Activated CD4-positive, alpha-beta T cell treated with anti-CD3 and anti-CD28 coated beads for 36 hours (primary cell): ENCODE data around the gene MED12L. TPM values are rescaled to one million over a fixed set of nuclear protein-coding genes. Genes with fewer than 3 reads are reported as not detected.

Source experiments
- ATAC-seq: fragments of 200-7000 bp; cut with Tn5 transposase; one replicate; pipeline ENCODE4 v1.10.0; 2021; ENCODE audit warnings: mild to moderate bottlenecking, moderate library complexity
- CTCF ChIA-PET: fragments of 350-600 bp; sonication (Branson Sonifier 250); formaldehyde crosslinking; loops from one replicate; lab custom pipeline; 2021; ENCODE audit warnings: antibody characterized with exemption; lab: Charles Lee
- POLR2A ChIA-PET: fragments of 350-600 bp; sonication (Branson Sonifier 250); formaldehyde crosslinking; loops from one replicate; lab custom pipeline; 2021; ENCODE audit warnings: antibody characterized with exemption, inconsistent platforms; lab: Charles Lee
- DNase-seq: peaks from one replicate; pipeline ENCODE4 v3.0.0-alpha.2; 2020
- H3K27ac Mint-ChIP-seq: one replicate; pipeline ENCODE4 v1.8.0; 2021; ENCODE audit warnings: mixed read lengths
- H3K27me3 Mint-ChIP-seq: one replicate; pipeline ENCODE4 v1.8.0; 2021; ENCODE audit warnings: mixed read lengths
- H3K36me3 Mint-ChIP-seq: one replicate; pipeline ENCODE4 v1.8.0; 2021; ENCODE audit warnings: low read depth, mixed read lengths
- H3K4me1 Mint-ChIP-seq: one replicate; pipeline ENCODE4 v1.8.0; 2021; ENCODE audit warnings: mixed read lengths
- H3K4me3 Mint-ChIP-seq: one replicate; pipeline ENCODE4 v1.8.0; 2021; ENCODE audit warnings: mild to moderate bottlenecking, moderate library complexity, mixed read lengths
- H3K9me3 Mint-ChIP-seq: one replicate; pipeline ENCODE4 v1.8.0; 2021; ENCODE audit warnings: low read depth, mixed read lengths
- intact Hi-C, 2 experiments: fragments of 100-400 bp; cut with DNase I in 1 of 2; cut with micrococcal nuclease in 1 of 2; formaldehyde crosslinking; loops; one replicate each; pipeline versions ENCODE4 v1.14.2 to v1.15.1; 2022 to 2024; cut with DNase I, micrococcal nuclease
- total RNA-seq, 2 experiments: library from RNA; stranded (reverse); gene quantifications; one replicate each; pipeline ENCODE4 v1.2.3, GENCODE V29; 2021

MED12L gene
- total RNA-seq, 2 experiments from 2014 or later, result 2.4 to 3.0 TPM

DNA sequence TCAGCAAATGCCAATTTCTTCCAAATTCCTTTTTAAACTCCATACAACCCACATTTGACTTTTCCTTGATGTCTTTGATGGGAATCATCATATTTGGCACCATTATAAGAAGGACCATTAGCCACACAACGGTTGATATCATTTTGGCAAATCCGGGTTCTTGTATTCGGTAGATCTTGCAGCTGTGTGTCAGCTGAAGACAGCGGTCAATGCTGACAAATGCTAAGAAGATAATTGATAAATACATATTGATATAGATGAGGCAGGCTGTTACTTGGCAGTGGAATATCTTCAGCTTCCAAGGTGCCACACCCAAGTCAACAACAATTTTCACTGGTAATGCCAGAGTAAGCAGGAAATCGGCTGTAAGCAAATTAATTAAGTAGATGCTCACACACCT lies 113.4 kb downstream of the MED12L start:
- H3K9me3 Mint-ChIP-seq, result peaks cover 3% of the 10 kb centered on the region
- ATAC-seq, result no peak
- intact Hi-C loops, result loop anchor here (1.0 kb wide), 2 partner anchors 8 to 28 kb away; no protein-coding TSS in a partner anchor
- DNase-seq, result no peak
- peaks cover 40% of the 10 kb centered on the region for H3K4me1 Mint-ChIP-seq
- no peaks in the 10 kb centered on the region for H3K27me3 Mint-ChIP-seq
- ChIA-PET POLR2A (no interaction called here), CTCF (interaction anchor here (1.2 to 1.4 kb wide), 2 partner anchors 30 to 111 kb away, joined by 3 to 5 read pairs; no protein-coding TSS in a partner anchor)
- H3K36me3 Mint-ChIP-seq, result peaks cover 53% of the 10 kb centered on the region
- peak overlapping the region; percentile 93 for H3K27ac Mint-ChIP-seq
- H3K4me3 Mint-ChIP-seq, result peak overlapping the region; percentile 83

DNA sequence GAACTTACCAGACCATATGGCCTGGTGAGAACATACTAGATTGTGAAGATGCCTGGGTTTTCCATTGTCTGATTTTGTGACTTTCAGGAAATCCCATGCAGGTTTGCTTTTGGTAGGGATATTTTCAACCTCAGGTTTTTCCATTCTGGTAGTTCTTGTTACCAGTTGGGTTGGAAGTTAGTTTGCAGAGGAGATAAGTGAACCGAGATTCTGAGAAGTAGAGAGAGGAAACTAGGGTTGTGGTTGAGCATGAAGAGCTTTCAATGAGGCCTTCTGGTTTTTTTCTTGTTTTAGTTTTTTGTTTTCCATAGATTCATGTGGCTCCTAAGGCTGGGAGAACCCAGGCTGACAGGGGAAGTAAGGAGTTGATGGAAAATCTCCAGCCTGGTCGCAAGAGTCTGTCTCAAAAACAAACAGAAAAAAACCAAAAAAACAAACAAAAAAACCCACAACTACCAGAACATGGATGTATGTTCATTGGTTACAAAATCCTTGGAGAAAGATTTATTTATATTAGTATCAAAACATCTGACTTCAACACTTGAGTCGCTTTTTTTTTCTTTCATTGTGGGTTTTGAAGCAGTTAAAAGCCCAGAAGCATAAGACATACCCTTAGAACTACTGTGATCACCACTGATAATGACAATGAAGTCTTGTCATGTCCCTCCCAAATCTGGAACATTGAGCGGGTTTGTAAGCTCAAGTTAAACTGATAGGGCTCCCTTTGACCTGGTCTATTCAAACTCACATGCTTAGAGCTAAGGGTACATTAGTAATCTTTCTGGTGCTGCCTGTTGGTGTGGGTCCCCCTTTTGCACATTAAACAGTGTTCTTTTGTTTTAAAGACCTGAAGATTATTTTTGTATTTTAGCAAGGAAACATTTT lies 114.3 kb downstream of the MED12L start:
- ATAC-seq (no peak), DNase-seq (no peak)
- no peaks in the 10 kb centered on the region for H3K27me3 Mint-ChIP-seq
- peak overlapping the region; percentile 83 for H3K4me3 Mint-ChIP-seq
- peaks cover 46% of the 10 kb centered on the region for H3K4me1 Mint-ChIP-seq
- ChIA-PET POLR2A (interaction anchor here (0.6 to 1.6 kb wide), 7 partner anchors 8 to 1306 kb away, joined by 3 to 8 read pairs (median 3); no protein-coding TSS in a partner anchor), CTCF (interaction anchor here (0.7 to 3.6 kb wide), 5 partner anchors 10 to 32 kb away, joined by 3 to 14 read pairs (median 8); no protein-coding TSS in a partner anchor)
- peaks cover 3% of the 10 kb centered on the region for H3K9me3 Mint-ChIP-seq
- H3K36me3 Mint-ChIP-seq, result peaks cover 49% of the 10 kb centered on the region
- intact Hi-C loops, result loop anchor here (1.0 to 10.0 kb wide), 6 partner anchors 8 to 1963 kb away; partner anchors contain the start of genes RAP2B (in 1 of the 2), SELENOT (in 1 of the 2) and TSC22D2 (in 1 of the 2)
- H3K27ac Mint-ChIP-seq, result peak overlapping the region; percentile 93

DNA sequence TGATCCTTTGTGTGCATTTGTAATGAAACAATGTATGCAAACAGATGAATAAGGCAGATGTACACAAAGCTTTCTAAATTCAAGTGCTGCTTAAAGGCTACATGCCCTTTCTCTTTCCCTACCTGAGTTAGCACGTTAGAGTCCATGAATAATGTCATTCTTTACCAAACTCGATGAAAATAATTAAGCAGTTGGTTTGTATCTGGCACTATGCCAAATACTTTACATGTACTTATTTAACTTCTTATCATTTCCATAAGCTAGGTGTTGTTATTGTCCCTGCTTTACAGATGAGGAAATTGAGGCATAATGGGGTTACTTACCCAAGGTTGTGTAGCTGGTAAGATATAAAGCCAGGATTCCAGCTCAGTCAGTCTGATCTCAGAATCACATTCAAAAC lies 115.1 kb downstream of the MED12L start:
- no peaks in the 10 kb centered on the region for H3K27me3 Mint-ChIP-seq
- H3K4me1 Mint-ChIP-seq, result peaks cover 53% of the 10 kb centered on the region
- H3K36me3 Mint-ChIP-seq, result peaks cover 49% of the 10 kb centered on the region
- intact Hi-C loops, result loop anchor here (2.0 to 10.0 kb wide), 4 partner anchors 596 to 1962 kb away; partner anchors contain the start of genes RAP2B (in 1 of the 2), SELENOT (in 1 of the 2) and TSC22D2 (in 1 of the 2)
- no peak for ATAC-seq
- ChIA-PET CTCF (interaction anchor here (0.6 to 3.6 kb wide), 9 partner anchors 9 to 127 kb away, joined by 3 to 14 read pairs (median 3); no protein-coding TSS in a partner anchor), POLR2A (interaction anchor here (0.5 to 1.6 kb wide), 10 partner anchors 9 to 1305 kb away, joined by 3 to 8 read pairs (median 3); no protein-coding TSS in a partner anchor)
- peak overlapping the region; percentile 83 for H3K4me3 Mint-ChIP-seq
- no peak for DNase-seq
- peak overlapping the region; percentile 93 for H3K27ac Mint-ChIP-seq
- H3K9me3 Mint-ChIP-seq, result peaks cover 3% of the 10 kb centered on the region

DNA sequence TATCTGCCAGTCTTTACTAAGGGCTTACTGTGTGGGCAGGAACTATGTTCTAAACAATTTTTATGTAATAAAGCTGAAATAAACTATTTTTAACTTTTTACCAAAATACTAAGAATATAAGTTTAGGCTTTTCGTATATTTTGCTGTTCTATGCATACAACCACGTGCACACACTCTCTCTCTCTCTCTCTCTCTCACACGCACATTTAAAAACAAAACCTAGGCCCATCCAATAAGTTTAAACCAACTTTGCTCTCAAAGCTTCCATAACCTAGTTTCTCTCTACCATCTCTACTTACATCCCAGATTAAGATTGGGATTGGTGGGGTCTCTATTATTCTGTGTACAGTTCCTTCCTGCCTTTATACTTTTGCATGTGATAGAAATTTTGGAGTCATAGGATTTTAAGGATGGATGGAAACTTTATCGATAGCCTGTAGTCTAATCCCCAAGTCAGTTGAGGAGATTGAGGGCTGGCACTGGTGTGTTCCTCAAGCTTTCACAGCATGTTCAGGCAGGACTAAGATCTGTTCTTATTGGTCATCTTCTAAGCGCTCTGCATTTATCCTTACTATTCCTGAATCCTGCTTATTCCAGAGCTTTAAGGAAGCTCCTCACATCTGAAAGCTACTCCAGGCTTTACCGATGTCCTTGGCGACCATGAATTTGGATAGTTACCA lies 115.7 kb downstream of the MED12L start:
- Mint-ChIP-seq H3K36me3 (peaks cover 45% of the 10 kb centered on the region), H3K4me3 (peak overlapping the region; percentile 83), H3K27ac (peak overlapping the region; percentile 93), H3K9me3 (peaks cover 3% of the 10 kb centered on the region), H3K4me1 (peaks cover 56% of the 10 kb centered on the region), H3K27me3 (no peaks in the 10 kb centered on the region)
- DNase-seq, result no peak
- ChIA-PET CTCF (interaction anchor here (0.6 to 3.6 kb wide), 11 partner anchors 9 to 127 kb away, joined by 3 to 14 read pairs (median 3); no protein-coding TSS in a partner anchor), POLR2A (interaction anchor here (0.5 to 1.6 kb wide), 7 partner anchors 8 to 599 kb away, joined by 3 to 6 read pairs (median 3); no protein-coding TSS in a partner anchor)
- intact Hi-C loops, result loop anchor here (2.0 to 10.0 kb wide), 4 partner anchors 596 to 1961 kb away; partner anchors contain the start of genes RAP2B (in 1 of the 2), SELENOT (in 1 of the 2) and TSC22D2 (in 1 of the 2)
- no peak for ATAC-seq

DNA sequence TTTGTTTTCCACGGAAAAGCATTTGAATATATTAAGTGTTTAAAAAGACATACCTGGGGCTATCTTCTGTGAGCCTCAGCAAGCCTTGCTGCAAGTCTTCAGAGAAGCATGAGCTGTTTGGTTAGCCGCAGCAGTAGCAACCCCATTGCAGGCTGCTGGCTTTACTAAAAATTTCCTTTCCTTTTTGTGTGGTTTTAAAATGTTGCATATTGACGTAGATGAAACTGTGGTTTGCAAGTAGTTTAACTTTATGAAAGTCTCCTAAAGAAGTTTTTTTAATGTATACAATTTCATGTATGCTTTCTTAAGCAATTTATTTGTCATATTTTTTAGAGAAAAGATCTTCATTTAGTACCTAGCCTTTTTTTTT lies 117.6 kb downstream of the MED12L start, which contains the start of gene GPR171:
TSS of gene GPR171 (minus strand) at position 166 of the 370 bp plus-strand sequence. CDS start 3,830 bp downstream, outside the sequence.
- intact Hi-C loops, result loop anchor here (1.0 to 10.0 kb wide), 15 partner anchors 12 to 1959 kb away; partner anchors contain the start of genes EIF2A (in 1 of the 2), GPR87 (in 1 of the 2), RAP2B (in 1 of the 2) and SELENOT (in 1 of the 2)
- ChIA-PET POLR2A (interaction anchor here (0.6 to 1.2 kb wide), 11 partner anchors 22 to 1471 kb away, joined by 3 to 14 read pairs (median 5); no protein-coding TSS in a partner anchor), CTCF (interaction anchor here (0.6 to 3.6 kb wide), 8 partner anchors 11 to 465 kb away, joined by 3 to 11 read pairs (median 4); no protein-coding TSS in a partner anchor)
- peak within 1 kb of the TSS; percentile 96 for H3K27ac Mint-ChIP-seq
- no peaks in the 10 kb centered on the region for H3K27me3 Mint-ChIP-seq
- peak; percentile 66 for ATAC-seq
- peaks cover 63% of the 10 kb centered on the region for H3K4me1 Mint-ChIP-seq
- peak; percentile 82 for DNase-seq
- peaks cover 40% of the 10 kb centered on the region for H3K36me3 Mint-ChIP-seq
- peaks cover 3% of the 10 kb centered on the region for H3K9me3 Mint-ChIP-seq
- H3K4me3 Mint-ChIP-seq, result peak within 1 kb of the TSS; percentile 83

DNA sequence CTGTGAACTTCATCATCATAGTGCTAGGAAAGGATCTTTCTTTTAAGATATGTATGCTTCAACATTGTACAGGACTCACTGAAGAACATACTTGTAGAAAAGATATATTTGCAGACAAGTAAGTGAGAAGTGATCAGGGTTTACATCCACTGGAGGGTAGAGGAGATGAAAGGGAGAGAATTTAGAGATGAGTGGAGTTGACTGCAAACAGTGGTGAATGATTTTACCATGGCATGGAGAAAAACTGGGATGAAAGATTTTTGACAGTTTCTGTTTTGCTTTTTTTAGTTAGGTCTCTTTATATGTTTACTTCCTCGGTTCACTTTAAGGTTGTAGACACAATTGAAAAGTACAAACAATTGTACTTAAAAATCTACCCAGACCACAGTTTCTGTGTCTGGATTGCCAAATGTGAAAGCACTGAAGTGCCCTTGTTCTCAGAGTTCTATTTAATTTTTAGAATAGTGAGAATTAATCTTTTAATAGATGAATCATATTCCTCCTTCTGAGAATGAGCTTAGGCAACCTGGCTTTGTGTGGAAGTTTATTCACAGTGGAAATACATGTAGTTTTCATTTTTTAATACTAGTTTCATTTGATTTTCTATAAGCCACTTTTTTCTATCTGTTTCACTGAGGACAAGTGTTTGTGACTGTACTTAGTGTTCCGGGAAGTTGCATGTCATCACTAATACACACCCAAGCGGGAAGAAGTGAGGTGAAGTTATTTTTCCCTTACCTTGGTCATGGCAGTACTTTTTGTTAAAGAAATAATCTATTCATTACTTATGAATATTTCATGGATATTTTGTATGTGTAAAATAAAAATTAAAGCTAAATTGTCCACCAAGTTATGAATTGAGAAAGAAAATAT lies 119.3 kb downstream of the MED12L start:
- Mint-ChIP-seq H3K4me3 (peak overlapping the region; percentile 59), H3K4me1 (peaks cover 62% of the 10 kb centered on the region), H3K27me3 (no peaks in the 10 kb centered on the region), H3K9me3 (no peaks in the 10 kb centered on the region), H3K27ac (peak overlapping the region; percentile 96), H3K36me3 (peaks cover 23% of the 10 kb centered on the region)
- ChIA-PET CTCF (interaction anchor here (0.6 to 1.1 kb wide), 8 partner anchors 15 to 101 kb away, joined by 3 to 4 read pairs (median 3); no protein-coding TSS in a partner anchor), POLR2A (interaction anchor here (0.5 to 1.0 kb wide), 4 partner anchors 9 to 1038 kb away, joined by 3 to 6 read pairs (median 3); no protein-coding TSS in a partner anchor)
- no peak for DNase-seq
- peak; percentile 14 for ATAC-seq
- intact Hi-C loops, result loop anchor here (1.0 to 10.0 kb wide), 10 partner anchors 78 to 1958 kb away; partner anchors contain the start of genes GPR87 (in 1 of the 2), RAP2B (in 1 of the 2) and SELENOT (in 1 of the 2)

DNA sequence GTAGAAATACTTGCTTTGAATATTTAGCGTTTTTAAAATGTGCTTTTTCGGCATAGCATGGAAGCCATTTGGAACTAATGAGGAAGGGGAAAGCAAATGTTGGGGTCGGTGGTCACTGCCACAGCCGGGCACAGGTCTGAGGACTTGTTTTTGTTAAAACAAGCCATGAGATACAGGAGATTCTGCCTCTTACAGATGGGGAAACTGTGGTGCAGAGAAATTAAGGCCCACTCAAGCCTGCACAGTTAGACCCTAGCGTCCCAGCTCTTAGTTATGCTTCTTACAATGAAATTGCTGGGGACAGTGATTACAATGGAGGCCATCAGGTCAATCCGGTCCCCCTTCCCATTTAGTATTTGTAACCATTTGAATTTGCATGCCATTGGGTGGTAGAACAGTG lies 120.0 kb downstream of the MED12L start:
- CTCF ChIA-PET, result interaction anchor here (0.6 to 1.1 kb wide), 7 partner anchors 14 to 77 kb away, joined by 3 to 4 read pairs (median 3); no protein-coding TSS in a partner anchor
- no peaks in the 10 kb centered on the region for H3K27me3 Mint-ChIP-seq
- peak overlapping the region; percentile 96 for H3K27ac Mint-ChIP-seq
- ATAC-seq (no peak), DNase-seq (no peak)
- H3K4me1 Mint-ChIP-seq, result peaks cover 66% of the 10 kb centered on the region
- no peaks in the 10 kb centered on the region for H3K9me3 Mint-ChIP-seq
- intact Hi-C loops, result loop anchor here (1.0 to 10.0 kb wide), 9 partner anchors 77 to 1053 kb away; partner anchors contain the start of genes GPR87 (in 1 of the 2) and SELENOT (in 1 of the 2)
- POLR2A ChIA-PET, result interaction anchor here (0.5 to 1.0 kb wide), 7 partner anchors 9 to 1226 kb away, joined by 3 to 6 read pairs (median 3); partner anchors contain the start of gene GPR87
- H3K36me3 Mint-ChIP-seq, result peaks cover 16% of the 10 kb centered on the region
- H3K4me3 Mint-ChIP-seq, result peak overlapping the region; percentile 59

DNA sequence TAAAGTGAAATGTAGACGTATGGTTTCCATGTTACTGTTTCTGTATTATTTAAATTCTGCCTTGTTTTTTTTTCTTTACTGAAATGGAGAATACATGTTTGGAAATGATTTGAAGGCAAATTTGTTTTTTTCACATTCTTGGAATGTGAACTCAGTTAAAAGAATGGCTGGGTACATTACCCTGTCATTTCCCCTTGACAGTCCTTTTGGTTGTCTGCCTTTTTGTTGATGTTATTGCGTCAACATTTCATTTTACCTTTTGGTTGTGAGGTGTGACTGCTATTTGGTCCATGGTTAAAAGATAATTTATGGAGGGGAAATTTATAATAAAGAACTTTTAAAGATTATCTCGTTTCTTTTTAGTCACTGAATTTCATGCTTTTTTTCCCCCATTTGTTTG lies 120.7 kb downstream of the MED12L start:
- peak; percentile 10 for ATAC-seq
- CTCF ChIA-PET, result interaction anchor here (1.0 to 7.7 kb wide), 3 partner anchors 13 to 21 kb away, joined by 4 to 61 read pairs (median 4); no protein-coding TSS in a partner anchor
- no peak for DNase-seq

DNA sequence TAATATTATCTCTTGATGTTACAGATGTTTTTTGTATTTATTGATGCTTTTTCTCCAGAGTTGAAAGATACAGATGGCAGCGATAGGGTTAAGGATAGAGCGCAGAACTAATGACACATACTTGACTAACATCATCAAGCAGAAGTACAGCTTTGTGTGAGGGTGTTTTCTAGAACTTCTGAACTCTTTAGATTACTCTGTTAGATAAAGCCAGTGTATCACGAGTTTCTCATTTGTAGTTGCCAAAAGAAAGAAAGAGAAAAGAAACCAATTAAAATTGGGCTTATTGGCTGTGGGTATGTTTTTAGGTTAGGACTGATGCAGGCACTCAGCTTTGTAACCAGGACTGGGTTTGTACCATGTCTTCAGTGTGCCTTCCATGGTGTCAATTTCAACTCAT lies 124.2 kb downstream of the MED12L start:
- Mint-ChIP-seq H3K27me3 (no peaks in the 10 kb centered on the region), H3K36me3 (peaks cover 4% of the 10 kb centered on the region), H3K4me3 (peak overlapping the region; percentile 7), H3K9me3 (no peaks in the 10 kb centered on the region), H3K27ac (peak overlapping the region; percentile 89), H3K4me1 (peaks cover 68% of the 10 kb centered on the region)
- DNase-seq, result no peak
- ATAC-seq, result peak; percentile 69
- ChIA-PET CTCF (interaction anchor here (0.8 to 7.7 kb wide), 7 partner anchors 9 to 47 kb away, joined by 3 to 61 read pairs (median 4); no protein-coding TSS in a partner anchor), POLR2A (interaction anchor here (0.6 to 1.2 kb wide), 8 partner anchors 8 to 1433 kb away, joined by 3 to 8 read pairs (median 3); no protein-coding TSS in a partner anchor)
- intact Hi-C loops, result loop anchor here (2.0 to 10.0 kb wide), 4 partner anchors 427 to 1035 kb away; partner anchors contain the start of gene SELENOT (in 1 of the 2)

More for the DNA sequence above, 120.7 kb downstream of the MED12L start:
- H3K27me3 Mint-ChIP-seq, result no peaks in the 10 kb centered on the region
- H3K4me1 Mint-ChIP-seq, result peaks cover 73% of the 10 kb centered on the region
- H3K4me3 Mint-ChIP-seq, result peak overlapping the region; percentile 59
- H3K36me3 Mint-ChIP-seq, result peaks cover 11% of the 10 kb centered on the region
- POLR2A ChIA-PET, result interaction anchor here (0.6 to 1.0 kb wide), 5 partner anchors 36 to 1225 kb away, joined by 3 to 6 read pairs (median 3); partner anchors contain the start of gene GPR87
- H3K27ac Mint-ChIP-seq, result peak overlapping the region; percentile 96
- H3K9me3 Mint-ChIP-seq, result no peaks in the 10 kb centered on the region
- intact Hi-C loops, result loop anchor here (5.0 to 10.0 kb wide), 3 partner anchors 424 to 1039 kb away; partner anchors contain the start of gene SELENOT (in 1 of the 2)
